ENCODE measurements around the gene MYRF. TPM values are rescaled to one million over a fixed set of nuclear protein-coding genes. Genes with fewer than 3 reads are reported as not detected.

MYRF gene
- total RNA-seq, 1 donor from 2014 or later, result 1.6 TPM

DNA sequence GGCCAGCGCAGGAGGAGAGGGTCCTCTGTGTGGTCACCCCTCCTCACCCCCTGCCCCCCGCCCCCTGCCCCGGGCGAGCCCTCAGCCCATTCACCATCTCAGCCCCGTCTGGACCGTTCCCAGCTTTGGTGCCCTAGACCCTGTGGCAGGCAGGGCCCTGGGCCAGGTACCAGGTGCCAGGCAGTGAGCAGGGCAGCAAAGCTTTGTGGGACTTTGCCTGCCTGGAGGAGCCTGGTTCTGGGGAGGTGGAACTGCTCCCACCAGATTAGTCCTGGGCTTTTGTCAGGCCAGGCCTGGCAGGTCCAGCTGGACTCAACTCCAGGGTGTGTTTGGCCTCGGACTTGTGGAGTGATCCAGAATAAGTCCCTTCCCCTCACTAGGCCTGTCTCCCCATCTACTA, 13.7 kb upstream of the MYRF start:
- Mint-ChIP-seq H3K4me3 (ENCODE audit: unreplicated experiment) (no peak overlapping the region), H3K9me3 (ENCODE audit: low read depth) (no peaks in the 10 kb centered on the region), H3K27ac (ENCODE audit: unreplicated experiment) (no peak overlapping the region), H3K27me3 (ENCODE audit: low read depth) (no peaks in the 10 kb centered on the region), H3K36me3 (ENCODE audit: low read depth) (peaks cover 8% of the 10 kb centered on the region), H3K4me1 (ENCODE audit: low read depth) (no peaks in the 10 kb centered on the region)
- TF ChIP-seq, protein P1, sequence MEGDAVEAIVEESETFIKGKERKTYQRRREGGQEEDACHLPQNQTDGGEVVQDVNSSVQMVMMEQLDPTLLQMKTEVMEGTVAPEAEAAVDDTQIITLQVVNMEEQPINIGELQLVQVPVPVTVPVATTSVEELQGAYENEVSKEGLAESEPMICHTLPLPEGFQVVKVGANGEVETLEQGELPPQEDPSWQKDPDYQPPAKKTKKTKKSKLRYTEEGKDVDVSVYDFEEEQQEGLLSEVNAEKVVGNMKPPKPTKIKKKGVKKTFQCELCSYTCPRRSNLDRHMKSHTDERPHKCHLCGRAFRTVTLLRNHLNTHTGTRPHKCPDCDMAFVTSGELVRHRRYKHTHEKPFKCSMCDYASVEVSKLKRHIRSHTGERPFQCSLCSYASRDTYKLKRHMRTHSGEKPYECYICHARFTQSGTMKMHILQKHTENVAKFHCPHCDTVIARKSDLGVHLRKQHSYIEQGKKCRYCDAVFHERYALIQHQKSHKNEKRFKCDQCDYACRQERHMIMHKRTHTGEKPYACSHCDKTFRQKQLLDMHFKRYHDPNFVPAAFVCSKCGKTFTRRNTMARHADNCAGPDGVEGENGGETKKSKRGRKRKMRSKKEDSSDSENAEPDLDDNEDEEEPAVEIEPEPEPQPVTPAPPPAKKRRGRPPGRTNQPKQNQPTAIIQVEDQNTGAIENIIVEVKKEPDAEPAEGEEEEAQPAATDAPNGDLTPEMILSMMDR (IDR thresholded peaks at IDR 0.05), result no peak
- DNase-seq (ENCODE audit: low spot score), result no peak

DNA sequence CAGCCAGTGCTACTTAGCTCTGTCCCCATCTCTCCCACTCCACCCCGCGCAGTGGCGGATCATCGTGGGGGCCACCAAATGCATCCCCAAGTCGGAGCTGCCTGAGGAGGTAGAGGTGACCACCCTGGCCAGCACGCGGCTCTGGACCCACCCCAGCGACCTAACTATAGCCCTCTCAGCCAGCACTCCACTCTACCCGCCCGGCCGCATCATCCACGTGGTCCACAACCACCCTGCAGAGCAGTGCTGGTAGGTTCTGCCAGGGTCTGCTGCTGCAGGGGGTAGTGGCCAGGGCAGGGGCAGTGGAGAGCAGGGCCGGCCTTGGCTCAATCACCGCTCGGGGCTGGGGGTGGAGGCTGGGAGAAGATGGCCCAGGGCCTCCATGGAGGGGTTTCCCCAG, 13.0 kb upstream of the MYRF start:
- no peaks in the 10 kb centered on the region for H3K4me1 Mint-ChIP-seq (ENCODE audit: low read depth)
- no peaks in the 10 kb centered on the region for H3K9me3 Mint-ChIP-seq (ENCODE audit: low read depth)
- TF ChIP-seq, protein P1 (IDR thresholded peaks at IDR 0.05), result no peak
- H3K4me3 Mint-ChIP-seq (ENCODE audit: unreplicated experiment), result no peak overlapping the region
- no peak for DNase-seq (ENCODE audit: low spot score)
- no peaks in the 10 kb centered on the region for H3K27me3 Mint-ChIP-seq (ENCODE audit: low read depth)
- H3K27ac Mint-ChIP-seq (ENCODE audit: unreplicated experiment), result no peak overlapping the region
- peaks cover 10% of the 10 kb centered on the region for H3K36me3 Mint-ChIP-seq (ENCODE audit: low read depth)

DNA sequence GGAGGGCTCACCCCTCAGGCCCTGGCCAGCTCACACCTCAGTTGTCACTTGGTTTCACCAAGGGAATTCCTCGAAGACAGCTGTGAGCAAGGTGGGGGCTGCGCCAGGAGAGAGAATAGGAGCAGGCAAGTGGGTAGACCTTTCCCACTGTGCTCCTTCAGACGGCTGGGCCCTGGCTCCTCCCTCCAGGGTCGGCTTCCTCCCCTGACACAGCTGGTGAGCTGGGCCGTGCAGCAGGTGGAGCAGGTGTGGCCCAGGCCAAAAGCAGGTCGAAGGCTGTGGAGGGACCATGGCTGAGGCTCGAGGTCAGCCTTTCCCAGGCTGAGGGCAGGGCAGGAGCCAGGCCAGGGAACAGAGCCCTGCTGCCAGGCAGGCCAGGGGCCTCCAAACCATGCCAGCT, 12.5 kb upstream of the MYRF start:
- DNase-seq (ENCODE audit: low spot score), result no peak
- Mint-ChIP-seq H3K4me1 (ENCODE audit: low read depth) (no peaks in the 10 kb centered on the region), H3K9me3 (ENCODE audit: low read depth) (no peaks in the 10 kb centered on the region), H3K36me3 (ENCODE audit: low read depth) (peaks cover 10% of the 10 kb centered on the region), H3K27ac (ENCODE audit: unreplicated experiment) (no peak overlapping the region), H3K27me3 (ENCODE audit: low read depth) (no peaks in the 10 kb centered on the region), H3K4me3 (ENCODE audit: unreplicated experiment) (no peak overlapping the region)
- TF ChIP-seq, protein P1 (IDR thresholded peaks at IDR 0.05), result no peak

DNA sequence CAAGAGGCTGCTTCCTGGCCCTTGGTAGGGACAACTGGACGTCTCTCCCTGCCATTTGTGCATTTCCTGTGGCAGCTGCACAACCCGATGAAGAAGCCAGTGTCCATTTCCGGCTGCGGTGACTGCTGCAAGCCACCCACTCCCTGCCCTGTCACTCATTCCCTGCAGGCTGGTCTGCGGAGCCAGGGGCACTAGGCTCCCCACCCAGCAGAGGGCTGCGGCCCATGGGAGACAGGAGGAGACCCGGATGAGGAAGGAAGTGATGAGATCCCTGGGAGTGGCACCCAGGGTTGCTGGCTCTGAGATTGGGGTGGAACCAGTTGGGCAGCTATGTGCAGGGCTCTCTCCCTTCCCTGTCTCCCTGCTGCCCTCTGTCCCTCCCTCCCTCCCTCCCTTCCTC, 10.0 kb upstream of the MYRF start:
- Mint-ChIP-seq H3K4me3 (ENCODE audit: unreplicated experiment) (no peak overlapping the region), H3K27ac (ENCODE audit: unreplicated experiment) (no peak overlapping the region), H3K4me1 (ENCODE audit: low read depth) (no peaks in the 10 kb centered on the region), H3K36me3 (ENCODE audit: low read depth) (peaks cover 7% of the 10 kb centered on the region), H3K27me3 (ENCODE audit: low read depth) (no peaks in the 10 kb centered on the region), H3K9me3 (ENCODE audit: low read depth) (no peaks in the 10 kb centered on the region)
- TF ChIP-seq, protein P1 (IDR thresholded peaks at IDR 0.05), result no peak
- DNase-seq (ENCODE audit: low spot score), result no peak

DNA sequence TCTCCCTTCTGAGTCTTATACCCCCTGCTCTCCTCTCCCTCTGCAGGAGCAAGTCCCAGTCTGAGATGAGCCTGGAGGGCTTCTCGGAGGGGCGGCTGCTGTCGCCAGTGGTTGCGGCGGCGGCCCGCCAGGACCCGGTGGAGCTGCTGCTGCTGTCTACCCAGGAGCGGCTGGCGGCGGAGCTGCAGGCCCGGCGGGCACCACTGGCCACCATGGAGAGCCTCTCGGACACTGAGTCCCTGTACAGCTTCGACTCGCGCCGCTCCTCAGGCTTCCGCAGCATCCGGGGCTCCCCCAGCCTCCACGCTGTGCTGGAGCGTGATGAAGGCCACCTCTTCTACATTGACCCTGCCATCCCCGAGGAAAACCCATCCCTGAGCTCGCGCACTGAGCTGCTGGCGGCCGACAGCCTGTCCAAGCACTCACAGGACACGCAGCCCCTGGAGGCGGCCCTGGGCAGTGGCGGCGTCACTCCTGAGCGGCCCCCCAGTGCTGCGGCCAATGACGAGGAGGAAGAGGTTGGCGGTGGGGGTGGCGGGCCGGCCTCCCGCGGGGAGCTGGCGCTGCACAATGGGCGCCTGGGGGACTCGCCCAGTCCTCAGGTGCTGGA, 8.8 kb upstream of the MYRF start:
- TF ChIP-seq, protein P1 (IDR thresholded peaks at IDR 0.05), result no peak
- DNase-seq (ENCODE audit: low spot score), result no peak
- Mint-ChIP-seq H3K27me3 (ENCODE audit: low read depth) (no peaks in the 10 kb centered on the region), H3K4me3 (ENCODE audit: unreplicated experiment) (no peak overlapping the region), H3K36me3 (ENCODE audit: low read depth) (peaks cover 7% of the 10 kb centered on the region), H3K4me1 (ENCODE audit: low read depth) (no peaks in the 10 kb centered on the region), H3K27ac (ENCODE audit: unreplicated experiment) (no peak overlapping the region), H3K9me3 (ENCODE audit: low read depth) (no peaks in the 10 kb centered on the region)
